NCI-H69 (cell line): ENCODE results near the gene PRLHR.

Experiments
- DNase-seq: peaks from one replicate; lab custom pipeline; 2025; lab: John Stamatoyannopoulos, UW

Gene PRLHR

DNA sequence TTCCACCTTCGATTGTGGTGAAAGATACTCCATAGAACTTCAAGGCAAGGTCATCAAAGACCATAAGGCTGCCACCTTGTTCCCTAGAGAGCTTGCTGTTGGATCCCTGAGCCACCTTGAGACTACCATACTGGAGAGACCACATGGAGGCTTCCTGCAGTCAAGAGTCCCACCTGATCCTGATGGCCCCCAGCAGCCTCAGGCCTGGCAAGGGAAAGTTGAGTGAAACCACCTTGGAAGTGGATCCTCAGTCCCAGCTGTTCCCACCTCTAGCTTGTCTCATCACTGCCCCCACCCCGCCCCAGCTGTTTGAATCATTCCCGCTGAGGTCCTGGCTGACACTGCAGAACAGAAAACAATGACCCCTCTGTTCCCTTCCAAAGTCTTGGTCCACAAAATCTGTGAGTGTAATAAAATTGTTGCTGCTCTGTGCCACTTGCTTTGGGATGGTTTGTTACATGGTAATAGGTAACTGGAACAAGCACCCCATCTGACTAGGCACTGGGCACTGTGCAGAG lies 32.0 kb downstream of the PRLHR start:
- DNase-seq = no peak

DNA sequence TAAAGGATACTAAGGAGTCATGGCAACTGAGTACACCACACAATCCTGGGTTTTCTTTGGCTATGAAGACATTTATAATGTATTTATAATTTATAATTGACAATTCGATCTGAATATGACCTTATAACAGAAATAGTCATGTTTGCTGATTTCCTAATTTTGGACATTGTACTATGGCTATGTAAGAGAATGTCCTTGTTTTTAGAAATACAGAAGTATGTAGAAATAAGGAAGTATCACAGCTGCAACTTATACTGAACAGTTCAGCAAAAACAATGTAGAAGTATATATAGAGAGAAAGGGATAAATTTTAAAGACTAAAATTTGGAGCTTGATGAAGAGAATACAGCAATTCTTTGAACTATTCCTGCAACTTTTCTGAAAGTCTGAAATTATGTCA lies 32.6 kb downstream of the PRLHR start:
- no peak for DNase-seq

DNA sequence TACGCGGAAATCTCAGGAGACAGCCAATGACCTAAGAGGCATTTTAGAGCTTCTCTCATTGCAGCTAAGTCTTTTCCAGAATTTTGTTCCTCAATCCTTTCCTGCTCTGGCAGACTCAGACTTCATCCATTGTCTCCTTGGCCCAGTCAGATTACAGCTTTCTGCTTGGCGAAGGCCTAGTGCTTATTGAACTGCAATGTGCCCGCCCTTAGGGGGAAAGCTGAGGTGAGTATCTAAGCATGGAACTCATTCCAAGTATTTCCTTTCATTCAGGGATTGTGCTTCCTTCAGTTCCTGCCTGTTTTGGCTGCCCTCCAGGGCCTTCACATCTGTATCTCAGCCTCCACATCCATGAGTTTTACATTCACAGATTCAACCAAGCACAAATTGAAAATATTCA lies 37.5 kb downstream of the PRLHR start:
- peak; percentile 73 for DNase-seq

DNA sequence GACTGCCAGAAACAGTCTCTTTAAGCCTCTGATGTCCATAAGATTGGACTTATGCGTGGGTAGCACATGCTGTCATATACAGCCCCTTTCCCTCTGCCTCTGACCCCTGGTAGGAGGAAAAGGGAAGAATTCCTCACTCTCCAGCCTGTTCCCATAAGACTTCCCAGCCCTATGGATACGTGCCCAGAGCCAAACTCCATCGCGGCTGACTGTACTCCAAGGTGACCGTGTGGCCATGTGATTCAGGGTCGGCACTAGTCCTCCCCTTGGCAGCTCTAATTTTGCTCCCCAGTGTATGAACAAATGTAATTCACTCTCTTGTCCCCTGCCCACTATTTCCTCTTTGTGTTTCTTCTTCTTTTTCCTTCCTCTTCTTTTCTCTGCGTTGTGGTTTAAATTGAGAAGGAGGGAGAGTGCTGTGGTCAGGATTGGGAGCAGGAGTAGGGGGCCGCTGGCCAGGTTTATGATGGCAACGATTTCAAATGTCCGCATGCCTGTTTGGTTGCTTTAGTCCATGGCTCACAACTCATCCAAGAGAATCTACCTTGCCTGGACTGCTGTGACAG lies 43.8 kb downstream of the PRLHR start:
- DNase-seq = no peak

DNA sequence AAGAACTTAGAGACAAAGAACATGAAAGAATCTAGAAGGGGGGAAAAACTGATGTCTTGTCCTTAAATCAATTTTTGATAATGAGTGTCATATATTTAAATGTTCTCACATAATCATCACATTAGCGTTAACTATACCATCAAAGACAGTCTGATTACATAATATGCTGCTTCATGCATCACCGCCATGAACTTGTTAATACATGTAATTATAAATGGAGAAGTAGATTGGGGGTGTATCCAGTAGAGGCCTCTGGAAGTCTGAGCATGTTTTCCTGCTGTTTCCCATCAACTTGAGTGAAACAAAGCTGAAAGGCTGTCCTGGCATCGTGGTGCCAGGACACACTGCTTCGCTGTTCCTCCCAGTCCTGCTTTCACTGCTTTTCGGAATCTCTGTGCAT lies 48.2 kb downstream of the PRLHR start:
- peak; percentile 71 for DNase-seq

- DNase-seq = no peak
Observed at GRCh38 chr10:118546479-118546878, 49.0 kb downstream of the PRLHR start.

GRCh38 chr10:118545381-118545780 lies 50.1 kb downstream of the PRLHR start:
- DNase-seq = no peak

DNA sequence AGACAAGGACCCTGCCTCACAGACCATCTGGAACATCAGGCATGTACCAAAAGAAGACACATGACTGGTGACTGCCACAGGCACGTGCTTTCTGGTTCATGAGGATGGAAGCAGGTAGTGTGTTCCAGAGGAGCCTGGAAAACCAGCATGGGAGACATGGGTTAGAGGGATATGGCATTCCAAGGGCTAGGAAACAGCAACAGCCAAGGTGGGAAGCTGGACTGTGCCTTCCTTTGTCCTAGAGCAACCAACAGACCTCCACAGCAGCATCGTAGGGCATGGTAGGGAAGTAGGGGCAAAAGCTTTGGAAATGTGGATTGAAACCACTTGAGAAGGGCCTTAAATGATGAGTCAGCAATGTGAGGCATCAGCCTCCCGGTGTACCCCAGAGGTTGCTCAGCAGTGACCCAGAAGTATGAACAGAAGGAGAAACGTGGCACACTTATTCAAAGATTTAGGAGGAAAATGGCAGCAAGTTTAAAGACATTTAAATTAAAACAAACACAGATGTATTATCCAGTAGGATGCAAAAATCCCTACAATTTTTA lies 51.0 kb downstream of the PRLHR start:
- no peak for DNase-seq

GRCh38 chr10:118543714-118544400 lies 51.6 kb downstream of the PRLHR start:
- peak; percentile 85 for DNase-seq

DNA sequence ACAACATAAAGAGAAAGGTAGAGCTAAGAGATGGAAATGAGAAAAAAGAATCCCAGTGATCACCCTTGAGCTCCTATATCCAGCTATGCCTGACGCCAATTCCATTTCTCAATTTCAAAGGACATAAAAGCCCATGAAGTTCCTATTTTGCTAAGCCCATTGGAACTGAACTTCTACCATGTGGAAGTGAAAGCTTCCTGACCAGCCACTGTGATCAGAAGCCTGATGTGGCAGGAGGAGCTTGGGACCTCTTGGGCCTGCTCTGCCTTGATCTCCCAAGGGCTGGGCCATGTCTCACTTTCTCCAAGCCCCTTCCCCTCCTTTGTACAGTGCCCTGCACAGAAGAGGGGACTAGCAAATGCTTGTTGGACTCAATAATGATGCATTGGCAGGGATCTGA lies 52.7 kb downstream of the PRLHR start:
- DNase-seq = no peak

DNA sequence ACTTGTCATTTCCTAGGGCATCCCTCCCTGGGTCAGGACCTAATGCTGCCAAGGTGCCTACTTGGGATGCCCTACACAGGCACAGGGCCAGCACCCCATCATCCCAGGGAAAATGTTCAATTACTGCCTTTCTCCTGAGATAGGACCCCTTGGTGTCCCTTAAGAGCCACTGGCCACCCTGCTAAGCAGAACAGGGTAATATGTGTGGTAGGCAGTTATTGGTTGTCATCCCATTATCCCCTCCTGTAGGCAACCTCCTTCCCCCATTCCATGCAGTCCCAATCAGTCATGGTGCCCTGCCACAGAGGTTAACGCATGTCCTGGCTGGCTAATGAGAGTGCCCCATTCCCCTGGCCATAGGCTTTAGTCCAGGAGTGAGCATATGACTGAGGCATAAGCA lies 53.2 kb downstream of the PRLHR start:
- DNase-seq = no peak

DNA sequence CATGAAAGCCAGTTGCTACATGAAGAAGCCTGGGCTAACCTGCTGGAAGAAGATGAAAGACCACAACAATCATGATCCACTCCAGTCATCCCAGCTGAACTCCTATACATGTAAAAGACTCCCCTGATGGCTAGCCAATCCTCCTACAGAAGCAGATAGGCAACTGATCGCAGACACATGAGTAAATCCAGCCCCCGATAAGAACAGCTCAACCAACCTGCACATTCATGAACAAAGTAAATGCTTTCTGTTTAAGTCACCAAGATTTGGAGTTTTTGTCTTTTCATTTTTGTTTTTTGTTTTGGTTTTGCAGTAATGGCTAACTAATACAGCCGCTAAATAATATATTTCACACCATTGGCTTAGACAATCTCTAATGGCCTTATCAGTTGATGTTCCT lies 53.7 kb downstream of the PRLHR start:
- DNase-seq = no peak
